ENCODE results near the gene TEX13D. TPM values are rescaled to one million over a fixed set of nuclear protein-coding genes. Genes with fewer than 3 reads are reported as not detected.
"Not testable (repeated sequence)": the region's sequence is repeated elsewhere in the genome, so short reads cannot be mapped to it uniquely, and the experiment has no call there.

The TEX13D gene
- total RNA-seq = not detected

GRCh38 chrX:124332481-124333424 lies at the start of gene TEX13D:
TSS of gene TEX13D (plus strand) at chrX:124332660. CDS start at chrX:124332918, 258 bp downstream.
- H3K4me1 ChIP-seq (ENCODE audit: control insufficient read depth in 3 of 3, insufficient read depth in 3 of 3, low read length in 3 of 3) = no peaks in the 10 kb centered on the region
- H3K36me3 ChIP-seq (ENCODE audit: control insufficient read depth in 3 of 3, insufficient read depth in 3 of 3, low read length in 3 of 3) = no peaks in the 10 kb centered on the region
- no peak within 1 kb of the TSS for H3K27ac ChIP-seq (ENCODE audit: low read depth, low read length)
- H3K9ac ChIP-seq (ENCODE audit: low read depth in 1 of 3, low read length in 3 of 3) = no peak within 1 kb of the TSS
- H3K4me3 ChIP-seq (ENCODE audit: low read length in 3 of 3) = no peak within 1 kb of the TSS
- no peaks in the 10 kb centered on the region for H3K27me3 ChIP-seq (ENCODE audit: control insufficient read depth in 3 of 3, insufficient read depth in 3 of 3, low read length in 3 of 3)
- H3K9me3 ChIP-seq (ENCODE audit: control insufficient read depth in 3 of 3, low read length in 3 of 3) = no peaks in the 10 kb centered on the region

DNA sequence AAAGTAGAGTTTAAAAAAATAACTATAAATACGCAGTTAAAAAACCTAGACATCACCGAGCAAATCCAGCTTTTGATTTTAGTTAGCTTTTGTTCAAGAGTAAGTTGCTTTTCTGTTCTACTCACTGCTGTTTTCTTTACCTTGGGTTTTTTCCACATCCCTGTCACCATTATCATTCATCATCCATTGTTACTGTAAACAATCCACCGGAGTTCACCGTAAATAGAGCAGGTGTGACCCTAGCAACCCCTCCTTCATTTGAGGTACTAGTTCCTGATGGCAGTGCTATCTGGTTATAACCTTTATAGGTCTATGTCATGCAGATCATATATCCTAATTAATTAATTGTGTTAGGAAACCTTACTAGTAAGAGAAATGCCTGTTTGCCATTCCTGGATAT lies 43.0 kb upstream of the TEX13D start:
- Histone ChIP-seq H3K9ac (ENCODE audit: low read depth in 1 of 3, low read length in 3 of 3) (no peak overlapping the region), H3K9me3 (ENCODE audit: control insufficient read depth in 3 of 3, low read length in 3 of 3) (no peaks in the 10 kb centered on the region)

GRCh38 chrX:124293810-124294209 lies 38.6 kb upstream of the TEX13D start:
- H3K27ac ChIP-seq (ENCODE audit: low read depth, low read length) = no peak overlapping the region
- peaks cover 0 to 4% (median 0%) of the 10 kb centered on the region in 3 donors for H3K27me3 ChIP-seq (ENCODE audit: control insufficient read depth in 3 of 3, insufficient read depth in 3 of 3, low read length in 3 of 3)
- no peak overlapping the region for H3K4me3 ChIP-seq (ENCODE audit: low read length in 3 of 3)
- H3K36me3 ChIP-seq (ENCODE audit: control insufficient read depth in 3 of 3, insufficient read depth in 3 of 3, low read length in 3 of 3) = no peaks in the 10 kb centered on the region
- no peaks in the 10 kb centered on the region for H3K9me3 ChIP-seq (ENCODE audit: control insufficient read depth in 3 of 3, low read length in 3 of 3)
- no peaks in the 10 kb centered on the region for H3K4me1 ChIP-seq (ENCODE audit: control insufficient read depth in 3 of 3, insufficient read depth in 3 of 3, low read length in 3 of 3)
- H3K9ac ChIP-seq (ENCODE audit: low read depth in 1 of 3, low read length in 3 of 3) = no peak overlapping the region

More for the DNA sequence above, 43.0 kb upstream of the TEX13D start:
- H3K4me3 ChIP-seq (ENCODE audit: low read length in 3 of 3) = no peak overlapping the region
- H3K27ac ChIP-seq (ENCODE audit: low read depth, low read length) = no peak overlapping the region
- no peaks in the 10 kb centered on the region for H3K4me1 ChIP-seq (ENCODE audit: control insufficient read depth in 3 of 3, insufficient read depth in 3 of 3, low read length in 3 of 3)
- H3K36me3 ChIP-seq (ENCODE audit: control insufficient read depth in 3 of 3, insufficient read depth in 3 of 3, low read length in 3 of 3) = no peaks in the 10 kb centered on the region
- no peaks in the 10 kb centered on the region for H3K27me3 ChIP-seq (ENCODE audit: control insufficient read depth in 3 of 3, insufficient read depth in 3 of 3, low read length in 3 of 3)

- not testable (repeated sequence) for H3K4me3 ChIP-seq (ENCODE audit: low read length in 3 of 3); H3K36me3 ChIP-seq (ENCODE audit: control insufficient read depth in 3 of 3, insufficient read depth in 3 of 3, low read length in 3 of 3); H3K9ac ChIP-seq (ENCODE audit: low read depth in 1 of 3, low read length in 3 of 3); H3K27ac ChIP-seq (ENCODE audit: low read depth, low read length); H3K9me3 ChIP-seq (ENCODE audit: control insufficient read depth in 3 of 3, low read length in 3 of 3); H3K4me1 ChIP-seq (ENCODE audit: control insufficient read depth in 3 of 3, insufficient read depth in 3 of 3, low read length in 3 of 3); H3K27me3 ChIP-seq (ENCODE audit: control insufficient read depth in 3 of 3, insufficient read depth in 3 of 3, low read length in 3 of 3)
Measured at GRCh38 chrX:124299323-124299722, 33.1 kb upstream of the TEX13D start.

GRCh38 chrX:124300405-124300804 lies 32.1 kb upstream of the TEX13D start:
- Histone ChIP-seq H3K27me3 (ENCODE audit: control insufficient read depth in 3 of 3, insufficient read depth in 3 of 3, low read length in 3 of 3) (peaks cover 0 to 4% (median 0%) of the 10 kb centered on the region in 3 donors), H3K4me3 (ENCODE audit: low read length in 3 of 3) (no peak overlapping the region), H3K36me3 (ENCODE audit: control insufficient read depth in 3 of 3, insufficient read depth in 3 of 3, low read length in 3 of 3) (no peaks in the 10 kb centered on the region), H3K9ac (ENCODE audit: low read depth in 1 of 3, low read length in 3 of 3) (no peak overlapping the region), H3K27ac (ENCODE audit: low read depth, low read length) (no peak overlapping the region), H3K4me1 (ENCODE audit: control insufficient read depth in 3 of 3, insufficient read depth in 3 of 3, low read length in 3 of 3) (no peaks in the 10 kb centered on the region), H3K9me3 (ENCODE audit: control insufficient read depth in 3 of 3, low read length in 3 of 3) (no peaks in the 10 kb centered on the region)

DNA sequence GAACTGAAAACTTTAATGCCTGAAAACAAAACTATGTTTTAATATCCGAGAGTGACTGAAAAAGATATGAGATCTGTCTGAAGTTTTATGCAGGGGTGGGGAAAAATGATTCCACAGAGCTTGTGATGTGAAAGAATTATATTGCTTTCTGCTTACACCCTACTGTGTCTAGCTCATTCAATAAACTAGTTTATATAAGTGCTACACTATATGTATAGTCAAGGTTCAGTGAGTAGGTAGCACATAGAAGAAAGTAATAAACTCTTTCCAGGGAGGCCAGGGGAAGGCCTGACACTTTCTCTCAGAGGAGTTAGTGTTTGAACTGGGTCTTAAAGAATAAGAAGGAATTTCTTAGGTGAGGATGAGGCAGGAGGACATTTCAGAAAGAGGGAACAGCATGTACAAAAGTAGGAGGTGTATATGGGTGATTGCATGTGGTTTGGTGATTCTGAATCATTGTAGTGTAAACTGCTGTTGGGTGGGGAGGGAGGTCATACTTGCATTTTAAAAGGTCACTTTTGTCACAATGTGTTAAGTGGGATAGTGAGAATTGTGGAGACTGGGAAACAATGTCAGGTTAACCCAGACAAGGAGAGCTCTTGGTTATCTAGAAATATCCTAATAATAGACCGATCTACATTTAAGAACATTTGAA lies 25.1 kb upstream of the TEX13D start:
- no peaks in the 10 kb centered on the region for H3K4me1 ChIP-seq (ENCODE audit: control insufficient read depth in 3 of 3, insufficient read depth in 3 of 3, low read length in 3 of 3)
- H3K9me3 ChIP-seq (ENCODE audit: control insufficient read depth in 3 of 3, low read length in 3 of 3) = no peaks in the 10 kb centered on the region

DNA sequence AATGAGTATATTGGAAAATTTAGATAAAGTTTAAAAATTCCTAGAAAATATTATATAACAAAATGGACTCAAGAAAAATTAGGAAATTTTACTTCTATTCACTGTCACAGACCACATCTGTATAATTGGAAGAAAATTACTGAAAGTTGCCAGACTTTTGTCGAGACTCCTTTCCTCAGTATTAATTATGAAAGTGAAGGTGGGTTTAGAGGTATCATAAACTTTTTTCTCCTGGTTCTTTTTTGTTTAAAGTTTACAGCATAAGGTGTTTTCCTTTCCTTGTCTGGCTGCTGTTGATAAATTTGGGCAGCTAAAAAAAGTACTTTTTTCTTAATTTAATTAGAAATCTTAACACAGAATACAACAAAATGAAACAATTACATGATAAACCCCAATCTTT lies 6.7 kb upstream of the TEX13D start:
- Histone ChIP-seq H3K36me3 (ENCODE audit: control insufficient read depth in 3 of 3, insufficient read depth in 3 of 3, low read length in 3 of 3) (no peaks in the 10 kb centered on the region), H3K9me3 (ENCODE audit: control insufficient read depth in 3 of 3, low read length in 3 of 3) (no peaks in the 10 kb centered on the region), H3K4me3 (ENCODE audit: low read length in 3 of 3) (no peak overlapping the region), H3K27me3 (ENCODE audit: control insufficient read depth in 3 of 3, insufficient read depth in 3 of 3, low read length in 3 of 3) (no peaks in the 10 kb centered on the region), H3K9ac (ENCODE audit: low read depth in 1 of 3, low read length in 3 of 3) (no peak overlapping the region), H3K4me1 (ENCODE audit: control insufficient read depth in 3 of 3, insufficient read depth in 3 of 3, low read length in 3 of 3) (no peaks in the 10 kb centered on the region), H3K27ac (ENCODE audit: low read depth, low read length) (no peak overlapping the region)

More for the DNA sequence above, 25.1 kb upstream of the TEX13D start:
- Histone ChIP-seq H3K9ac (ENCODE audit: low read depth in 1 of 3, low read length in 3 of 3) (no peak overlapping the region), H3K4me3 (ENCODE audit: low read length in 3 of 3) (no peak overlapping the region), H3K36me3 (ENCODE audit: control insufficient read depth in 3 of 3, insufficient read depth in 3 of 3, low read length in 3 of 3) (no peaks in the 10 kb centered on the region), H3K27me3 (ENCODE audit: control insufficient read depth in 3 of 3, insufficient read depth in 3 of 3, low read length in 3 of 3) (no peaks in the 10 kb centered on the region), H3K27ac (ENCODE audit: low read depth, low read length) (no peak overlapping the region)

GRCh38 chrX:124328765-124329164 lies 3.7 kb upstream of the TEX13D start:
- Histone ChIP-seq H3K27me3 (ENCODE audit: control insufficient read depth in 3 of 3, insufficient read depth in 3 of 3, low read length in 3 of 3) (no peaks in the 10 kb centered on the region), H3K9ac (ENCODE audit: low read depth in 1 of 3, low read length in 3 of 3) (no peak overlapping the region), H3K4me3 (ENCODE audit: low read length in 3 of 3) (no peak overlapping the region), H3K27ac (ENCODE audit: low read depth, low read length) (no peak overlapping the region), H3K36me3 (ENCODE audit: control insufficient read depth in 3 of 3, insufficient read depth in 3 of 3, low read length in 3 of 3) (no peaks in the 10 kb centered on the region), H3K4me1 (ENCODE audit: control insufficient read depth in 3 of 3, insufficient read depth in 3 of 3, low read length in 3 of 3) (no peaks in the 10 kb centered on the region), H3K9me3 (ENCODE audit: control insufficient read depth in 3 of 3, low read length in 3 of 3) (no peaks in the 10 kb centered on the region)

GRCh38 chrX:124333862-124334261 lies 1.4 kb downstream of the TEX13D start:
- no peaks in the 10 kb centered on the region for H3K4me1 ChIP-seq (ENCODE audit: control insufficient read depth in 3 of 3, insufficient read depth in 3 of 3, low read length in 3 of 3)
- H3K9ac ChIP-seq (ENCODE audit: low read depth in 1 of 3, low read length in 3 of 3) = no peak overlapping the region
- no peaks in the 10 kb centered on the region for H3K27me3 ChIP-seq (ENCODE audit: control insufficient read depth in 3 of 3, insufficient read depth in 3 of 3, low read length in 3 of 3)
- no peak overlapping the region for H3K27ac ChIP-seq (ENCODE audit: low read depth, low read length)
- no peaks in the 10 kb centered on the region for H3K9me3 ChIP-seq (ENCODE audit: control insufficient read depth in 3 of 3, low read length in 3 of 3)
- H3K36me3 ChIP-seq (ENCODE audit: control insufficient read depth in 3 of 3, insufficient read depth in 3 of 3, low read length in 3 of 3) = no peaks in the 10 kb centered on the region
- H3K4me3 ChIP-seq (ENCODE audit: low read length in 3 of 3) = no peak overlapping the region

- H3K27me3 ChIP-seq (ENCODE audit: control insufficient read depth in 3 of 3, insufficient read depth in 3 of 3, low read length in 3 of 3); H3K36me3 ChIP-seq (ENCODE audit: control insufficient read depth in 3 of 3, insufficient read depth in 3 of 3, low read length in 3 of 3); H3K4me3 ChIP-seq (ENCODE audit: low read length in 3 of 3): not testable (repeated sequence)
Measured at GRCh38 chrX:124334555-124334954, 2.1 kb downstream of the TEX13D start.

More at GRCh38 chrX:124334555-124334954, 2.1 kb downstream of the TEX13D start:
- H3K9ac ChIP-seq (ENCODE audit: low read depth in 1 of 3, low read length in 3 of 3); H3K9me3 ChIP-seq (ENCODE audit: control insufficient read depth in 3 of 3, low read length in 3 of 3); H3K27ac ChIP-seq (ENCODE audit: low read depth, low read length); H3K4me1 ChIP-seq (ENCODE audit: control insufficient read depth in 3 of 3, insufficient read depth in 3 of 3, low read length in 3 of 3): not testable (repeated sequence)

Measured in skeletal muscle tissue (tissue), 4 donors.